HuH-7 (cell line): Measurements from ENCODE around the gene RNF212.

ENCODE experiments used
- DNase-seq: peaks from one replicate; pipeline ENCODE4 v3.0.0; 2011; ENCODE audit warnings: low spot score

RNF212 gene

DNA sequence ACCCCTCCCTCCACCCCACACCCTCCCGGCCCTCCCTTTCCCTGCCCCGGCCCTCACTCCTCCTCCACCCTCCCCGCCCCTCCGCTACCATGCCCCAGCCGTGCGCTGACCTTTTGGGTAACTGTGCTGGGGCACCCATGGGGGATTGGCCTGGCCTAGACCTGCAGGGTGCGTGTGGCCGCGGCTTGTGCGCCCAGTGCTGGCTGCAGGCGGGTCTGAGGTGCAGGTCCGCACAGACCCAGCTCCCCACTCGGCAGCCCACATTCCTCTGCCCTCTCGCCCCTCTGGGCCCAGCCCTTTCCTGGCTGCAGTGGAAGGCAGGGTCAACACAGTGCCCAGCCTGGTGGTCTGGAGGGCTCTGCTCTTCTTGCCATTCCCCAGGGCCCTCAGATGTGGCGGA lies 77.3 kb downstream of the RNF212 start:
- no peak for DNase-seq

DNA sequence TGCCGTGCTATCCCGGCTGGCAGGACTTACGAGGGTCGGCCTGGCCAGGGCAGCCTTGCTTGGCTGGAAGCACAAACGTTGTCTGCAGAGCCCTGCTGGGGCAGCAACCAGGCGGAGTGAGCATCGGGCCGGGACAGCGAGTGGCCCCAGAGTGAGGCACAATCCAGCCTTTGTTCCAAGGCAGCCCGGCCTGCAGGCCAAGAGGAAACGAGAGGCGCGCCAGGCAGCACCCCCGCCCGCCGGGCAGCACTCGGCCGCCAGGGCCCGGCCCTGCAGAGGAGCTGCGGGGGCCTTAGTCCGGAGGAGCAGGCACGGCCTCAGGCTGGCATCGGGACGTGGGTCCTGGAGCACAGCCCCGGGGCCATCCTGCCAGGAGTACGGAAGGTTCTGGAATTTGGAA lies 77.9 kb downstream of the RNF212 start:
- DNase-seq = no peak

DNA sequence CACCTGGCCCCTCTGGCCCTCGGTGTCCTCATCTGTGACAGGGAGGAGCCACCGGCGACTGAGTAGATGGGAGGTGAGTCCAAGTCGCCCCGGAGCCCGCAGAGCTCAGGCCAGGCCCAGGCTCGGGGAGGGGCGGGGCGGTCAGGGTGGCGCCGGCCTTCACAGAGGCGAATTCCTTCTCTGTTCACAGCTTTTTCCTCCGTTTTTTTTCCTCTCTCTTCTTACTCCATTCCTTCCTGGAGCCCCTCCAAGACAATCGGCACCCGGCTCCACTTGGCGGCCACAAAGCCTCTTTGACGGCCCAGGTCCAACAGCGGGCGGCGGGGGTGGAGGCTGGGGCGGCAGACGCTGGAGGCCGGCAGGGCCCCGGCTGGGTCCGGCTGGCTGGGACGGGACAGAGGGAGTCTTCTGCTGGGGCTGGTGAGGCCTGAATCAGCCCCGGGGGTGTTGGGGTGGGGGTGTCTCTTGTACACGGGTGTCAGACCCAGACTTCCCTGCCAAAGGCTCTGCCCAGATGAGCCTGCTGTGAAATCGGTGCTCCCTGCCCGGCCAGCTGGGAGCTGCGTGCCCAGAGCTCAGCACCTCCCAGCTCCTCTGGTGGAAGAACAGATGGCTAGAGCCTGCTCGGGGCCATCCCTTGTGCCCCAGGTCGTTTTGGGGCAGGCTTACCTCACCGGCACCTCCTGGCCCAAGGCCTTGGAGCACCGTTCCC lies 79.4 kb downstream of the RNF212 start:
- no peak for DNase-seq

DNA sequence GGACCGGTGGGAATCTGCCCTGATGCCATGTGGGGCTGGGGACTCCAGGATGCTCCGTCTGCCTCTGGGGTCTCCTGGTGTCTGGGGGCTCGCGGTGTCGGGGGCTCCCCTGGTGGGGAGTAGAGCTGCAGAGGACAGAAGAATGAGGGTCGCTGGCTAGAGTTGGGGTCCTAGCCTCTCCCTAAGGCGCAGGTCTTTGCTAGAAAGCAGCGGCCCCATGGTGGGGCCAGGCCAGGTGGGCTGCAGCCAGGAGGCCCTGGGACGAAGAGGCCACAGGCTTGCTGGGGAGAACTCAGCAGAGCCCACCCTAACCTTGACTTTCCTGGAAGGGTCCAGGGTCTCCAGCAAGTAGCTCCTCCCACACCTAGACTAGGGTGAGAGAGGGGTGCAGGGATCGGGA lies 80.5 kb downstream of the RNF212 start:
- no peak for DNase-seq

DNA sequence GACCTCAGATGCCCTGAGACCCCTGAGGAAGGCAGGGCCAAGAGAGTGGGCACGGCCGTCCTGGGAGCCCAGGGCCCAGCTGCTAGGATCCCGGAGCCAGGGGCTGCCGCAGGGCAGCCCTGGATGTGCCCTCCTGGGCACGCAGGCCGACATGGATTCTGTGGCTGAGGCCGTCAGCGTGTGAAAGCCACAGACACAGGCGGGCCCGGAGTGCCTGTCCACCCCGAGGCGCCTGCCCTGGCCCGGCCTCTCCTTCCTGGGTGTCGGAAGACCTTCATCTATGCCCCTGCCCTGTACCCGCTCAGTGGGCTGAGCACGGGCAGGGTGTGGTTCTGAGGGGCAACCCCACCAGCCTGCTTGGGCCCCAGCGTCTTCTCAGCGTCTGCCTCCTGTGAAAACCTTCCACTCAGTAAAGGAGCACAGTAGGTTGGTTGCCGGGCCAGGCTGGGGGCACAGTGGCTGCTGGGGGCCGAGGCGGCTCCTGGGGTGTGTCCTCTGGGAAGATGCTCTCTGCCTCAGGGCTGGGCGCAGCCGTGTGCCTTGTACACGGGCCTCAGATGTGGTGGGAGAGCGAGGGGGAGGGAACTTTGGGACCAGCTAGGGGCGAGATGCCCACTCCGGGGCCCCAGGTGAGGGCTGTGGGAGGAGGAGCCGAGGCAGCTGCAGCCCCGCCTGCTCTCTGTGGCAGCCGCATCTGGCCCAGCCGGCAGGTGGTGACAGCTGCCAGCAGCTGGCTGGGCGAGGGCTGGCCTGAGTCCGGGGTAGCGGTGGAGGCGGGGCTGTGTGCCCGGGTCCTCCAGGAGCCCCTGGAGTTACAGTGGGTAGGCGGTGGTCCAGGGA lies 81.2 kb downstream of the RNF212 start:
- DNase-seq = no peak

DNA sequence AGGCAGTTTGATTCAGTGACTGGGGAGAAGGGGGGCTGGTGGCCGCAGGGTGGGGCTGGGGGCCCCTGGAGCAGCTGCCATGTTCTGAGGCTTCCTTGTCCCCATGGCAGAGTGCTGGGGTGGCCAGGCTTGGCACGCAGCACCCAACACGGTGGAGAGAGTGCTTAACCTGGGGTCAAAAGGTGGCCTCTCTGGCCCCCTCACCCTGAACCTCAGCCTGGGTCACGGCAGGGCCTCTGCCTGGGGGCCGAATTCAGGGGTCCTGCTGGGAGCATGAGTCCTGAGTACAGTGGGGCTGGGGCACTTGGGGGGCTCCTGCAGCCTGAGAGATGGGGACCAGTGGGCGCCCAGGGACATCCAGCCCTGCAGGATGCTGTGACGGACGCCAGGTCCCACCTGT lies 82.0 kb downstream of the RNF212 start:
- no peak for DNase-seq

DNA sequence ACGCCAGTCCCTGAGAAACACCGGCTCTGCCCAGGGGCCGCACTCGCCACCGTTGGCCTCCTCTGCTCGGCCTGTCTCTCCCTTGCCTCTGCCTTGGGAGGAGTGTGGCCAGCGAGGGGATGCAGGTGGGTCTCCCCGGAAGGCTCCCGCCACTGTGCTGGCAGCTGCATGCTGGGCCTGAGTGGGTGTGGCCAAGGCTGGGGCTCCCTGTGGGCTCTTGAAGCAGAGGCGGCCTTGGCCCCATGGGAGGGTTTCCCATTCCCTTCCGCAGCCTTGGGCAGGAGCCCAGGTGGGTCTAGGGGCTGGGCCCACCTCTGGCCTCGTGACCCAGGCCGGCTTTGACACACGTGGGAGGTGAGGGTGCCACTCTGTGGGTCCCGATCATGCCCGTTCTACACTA lies 82.8 kb downstream of the RNF212 start:
- DNase-seq = no peak

DNA sequence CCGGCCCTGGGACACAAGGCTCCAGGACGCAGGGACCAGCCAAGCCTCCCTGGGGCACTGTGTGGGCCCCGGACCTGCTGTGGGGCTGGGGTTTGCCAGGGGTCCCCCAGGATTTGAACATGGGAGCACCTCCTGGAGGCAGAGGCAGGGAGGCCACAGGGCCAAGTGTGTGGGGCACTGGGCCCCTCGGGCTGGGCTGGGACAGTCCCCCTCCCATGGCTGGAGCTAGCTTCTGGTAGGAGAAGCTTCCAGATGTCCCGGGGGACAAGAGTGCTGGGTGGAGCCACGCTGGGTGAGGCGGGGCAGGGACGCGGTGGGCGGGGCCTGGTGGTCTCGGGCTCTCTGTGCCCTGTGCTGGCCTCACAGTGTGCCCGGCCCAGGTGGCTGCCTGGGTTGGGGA lies 83.3 kb downstream of the RNF212 start:
- DNase-seq = no peak

DNA sequence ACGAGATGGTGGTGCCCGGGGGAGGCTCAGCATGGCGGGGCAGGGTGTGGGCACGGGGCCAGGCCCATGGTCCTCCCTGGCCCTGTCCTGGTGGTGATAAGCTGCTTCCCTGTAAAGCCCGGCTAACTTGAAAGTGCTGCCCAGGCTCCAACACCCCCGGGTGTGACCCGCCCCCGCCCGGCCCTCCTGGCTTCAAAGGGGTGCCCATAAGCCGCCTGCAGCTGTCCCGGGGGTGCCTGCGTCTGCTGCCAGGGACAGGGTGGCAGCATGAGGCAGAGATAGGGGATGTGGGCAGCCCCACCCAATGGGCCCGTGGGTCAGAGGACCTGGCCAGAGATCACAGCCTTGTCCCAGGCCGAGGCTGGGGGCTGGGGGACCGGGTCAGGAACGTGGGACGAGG lies 83.8 kb downstream of the RNF212 start:
- no peak for DNase-seq

DNA sequence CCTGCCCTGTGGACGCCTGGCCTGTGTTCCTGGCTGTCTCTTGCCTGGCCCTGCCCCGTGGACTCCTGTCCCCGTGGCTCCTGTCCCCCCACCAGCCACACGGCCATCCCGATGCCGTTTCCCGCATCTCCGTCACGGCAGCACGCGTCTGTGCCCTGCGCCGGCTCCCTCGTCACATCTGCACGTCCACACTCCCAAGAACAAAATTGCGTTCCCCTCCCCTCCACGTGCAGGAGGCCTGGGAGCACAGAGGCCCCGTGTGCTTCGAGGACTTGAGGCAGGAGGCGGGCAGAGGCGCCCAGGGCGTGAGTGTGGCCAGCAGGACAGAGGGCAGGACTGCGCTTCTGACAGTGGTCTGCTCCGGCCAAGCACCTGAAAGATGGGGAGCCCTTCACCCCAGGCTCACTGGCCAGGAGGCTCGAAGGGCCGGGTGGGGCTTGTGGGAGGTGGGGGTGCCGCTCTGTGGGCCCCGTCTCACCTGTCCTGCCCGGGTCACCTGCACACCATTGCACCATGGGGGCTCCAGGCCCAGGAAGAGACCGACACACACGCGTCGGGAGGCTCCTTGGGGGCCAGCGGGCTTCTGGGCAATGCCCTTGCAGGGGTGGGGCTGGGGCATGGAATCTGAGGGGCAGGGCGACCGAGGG lies 84.7 kb downstream of the RNF212 start:
- DNase-seq = no peak

DNA sequence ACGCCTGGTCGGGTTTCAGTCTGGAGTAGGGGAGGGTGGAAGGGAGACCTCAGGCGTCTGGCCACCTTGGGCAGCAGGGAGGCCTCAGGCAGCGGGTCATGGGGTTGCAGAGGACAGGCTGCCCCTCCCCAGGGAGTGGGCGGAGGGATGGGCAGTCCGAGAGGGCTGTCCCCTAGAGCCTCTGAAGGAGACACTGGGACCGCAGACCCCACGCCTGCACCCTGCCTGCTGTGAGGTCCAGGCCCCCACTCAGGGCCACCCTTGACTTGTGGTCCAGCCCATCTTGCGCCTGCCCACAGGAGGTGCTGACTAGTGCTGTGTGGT lies 85.5 kb downstream of the RNF212 start:
- DNase-seq = no peak

DNA sequence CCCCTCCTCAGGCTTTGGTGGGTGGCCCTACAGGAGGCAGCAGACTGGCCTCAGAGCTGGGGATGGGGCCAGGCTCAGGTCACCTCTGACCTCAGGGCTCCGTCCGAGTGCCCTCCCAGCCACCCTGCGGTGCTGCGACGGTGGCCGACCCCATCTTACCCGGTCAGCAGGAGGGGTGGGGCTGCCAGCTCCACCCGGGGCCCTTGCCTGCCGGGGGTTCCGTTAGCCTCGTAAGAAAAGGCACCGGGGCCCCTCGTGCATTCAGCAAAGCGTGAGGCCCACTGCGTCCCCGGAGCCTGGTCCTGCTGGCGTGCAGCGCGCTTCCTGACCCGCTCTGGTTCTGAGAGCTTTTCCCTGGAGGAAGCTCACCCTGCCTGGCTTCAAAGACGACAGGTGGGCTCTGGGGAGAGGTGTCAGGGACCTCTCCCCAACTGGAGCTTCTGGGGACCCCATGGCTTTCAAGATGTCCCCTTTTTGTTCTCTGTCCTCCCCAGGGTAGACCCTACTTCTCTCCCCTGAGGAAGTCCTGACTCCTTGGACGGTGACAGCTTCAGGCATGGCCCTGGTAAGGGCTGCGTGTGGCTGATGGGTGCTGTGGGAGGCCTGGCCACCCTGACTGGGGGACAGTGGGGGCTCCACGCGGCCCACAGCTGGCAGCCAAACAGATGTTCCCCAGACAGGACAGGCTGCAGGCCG lies 86.0 kb downstream of the RNF212 start:
- DNase-seq = no peak

DNA sequence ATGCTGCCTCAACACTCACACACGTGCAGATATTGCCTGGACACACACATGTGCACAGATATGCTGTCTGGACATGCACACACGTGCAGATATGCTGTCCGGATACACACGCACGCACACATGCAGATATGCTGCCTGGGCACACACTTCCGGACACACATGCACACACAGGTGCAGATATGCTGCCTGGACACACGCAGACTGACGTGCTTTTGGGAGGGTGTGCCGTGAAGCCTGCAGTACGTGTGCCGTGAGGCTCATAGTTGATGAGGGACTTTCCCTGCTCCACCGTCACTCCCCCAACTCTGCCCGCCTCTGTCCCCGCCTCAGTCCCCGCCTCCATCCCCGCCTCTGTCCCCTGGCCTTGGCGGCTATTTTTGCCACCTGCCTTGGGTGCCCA lies 87.2 kb downstream of the RNF212 start:
- DNase-seq = no peak

DNA sequence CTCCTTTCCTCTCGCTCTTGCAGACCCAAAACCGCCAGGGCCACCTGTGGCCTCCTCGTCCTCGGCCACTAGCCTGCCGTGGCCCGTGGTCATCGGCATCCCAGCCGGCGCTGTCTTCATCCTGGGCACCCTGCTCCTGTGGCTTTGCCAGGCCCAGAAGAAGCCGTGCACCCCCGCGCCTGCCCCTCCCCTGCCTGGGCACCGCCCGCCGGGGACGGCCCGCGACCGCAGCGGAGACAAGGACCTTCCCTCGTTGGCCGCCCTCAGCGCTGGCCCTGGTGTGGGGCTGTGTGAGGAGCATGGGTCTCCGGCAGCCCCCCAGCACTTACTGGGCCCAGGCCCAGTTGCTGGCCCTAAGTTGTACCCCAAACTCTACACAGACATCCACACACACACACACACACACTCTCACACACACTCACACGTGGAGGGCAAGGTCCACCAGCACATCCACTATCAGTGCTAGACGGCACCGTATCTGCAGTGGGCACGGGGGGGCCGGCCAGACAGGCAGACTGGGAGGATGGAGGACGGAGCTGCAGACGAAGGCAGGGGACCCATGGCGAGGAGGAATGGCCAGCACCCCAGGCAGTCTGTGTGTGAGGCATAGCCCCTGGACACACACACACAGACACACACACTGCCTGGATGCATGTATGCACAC lies 88.3 kb downstream of the RNF212 start:
- DNase-seq = no peak

DNA sequence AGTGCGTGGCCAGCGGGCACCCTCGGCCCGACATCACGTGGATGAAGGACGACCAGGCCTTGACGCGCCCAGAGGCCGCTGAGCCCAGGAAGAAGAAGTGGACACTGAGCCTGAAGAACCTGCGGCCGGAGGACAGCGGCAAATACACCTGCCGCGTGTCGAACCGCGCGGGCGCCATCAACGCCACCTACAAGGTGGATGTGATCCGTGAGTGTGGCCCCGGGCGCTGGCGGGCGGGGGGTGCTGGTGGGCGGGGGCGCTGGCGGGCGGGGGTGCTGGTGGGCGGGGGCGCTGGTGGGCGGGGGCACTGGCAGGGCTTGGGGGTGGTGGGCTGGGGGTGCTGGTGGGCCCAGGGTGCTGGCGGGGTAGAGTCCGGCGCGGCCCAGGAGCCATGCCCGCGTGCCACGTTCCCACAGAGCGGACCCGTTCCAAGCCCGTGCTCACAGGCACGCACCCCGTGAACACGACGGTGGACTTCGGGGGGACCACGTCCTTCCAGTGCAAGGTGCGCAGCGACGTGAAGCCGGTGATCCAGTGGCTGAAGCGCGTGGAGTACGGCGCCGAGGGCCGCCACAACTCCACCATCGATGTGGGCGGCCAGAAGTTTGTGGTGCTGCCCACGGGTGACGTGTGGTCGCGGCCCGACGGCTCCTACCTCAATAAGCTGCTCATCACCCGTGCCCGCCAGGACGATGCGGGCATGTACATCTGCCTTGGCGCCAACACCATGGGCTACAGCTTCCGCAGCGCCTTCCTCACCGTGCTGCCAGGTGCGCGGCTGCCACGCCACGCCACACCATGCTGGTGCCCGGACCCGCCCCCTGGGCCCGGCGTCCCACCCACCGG lies 89.2 kb downstream of the RNF212 start:
- no peak for DNase-seq

DNA sequence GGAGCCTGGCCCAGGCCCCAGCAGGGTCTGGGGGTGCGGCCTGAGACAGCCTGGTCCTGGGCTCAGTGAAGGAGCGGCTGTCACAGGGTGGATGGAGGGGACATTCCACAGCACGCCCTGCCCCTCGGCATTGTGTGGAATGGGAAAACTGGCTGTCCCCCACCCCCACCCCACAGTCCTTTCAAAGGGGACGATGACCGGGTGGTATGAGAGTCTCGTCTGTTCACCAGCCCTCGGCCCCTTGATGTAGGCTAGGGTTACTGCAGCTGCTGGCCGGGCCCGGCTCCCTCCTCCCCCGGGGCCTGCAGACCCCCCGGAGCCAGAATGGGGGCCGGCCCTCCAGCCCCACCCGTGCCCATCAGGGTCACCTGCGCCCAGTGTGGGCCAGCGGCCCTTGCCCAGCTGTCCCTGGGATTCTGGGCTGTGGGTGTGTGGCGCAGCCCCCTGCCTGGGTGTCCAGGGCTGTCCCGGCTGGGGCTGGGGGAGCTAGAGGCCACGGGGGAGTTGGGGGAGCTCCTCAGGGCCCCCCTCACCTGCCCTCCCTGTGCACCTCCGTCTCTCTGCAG lies 90.2 kb downstream of the RNF212 start:
- DNase-seq = no peak

DNA sequence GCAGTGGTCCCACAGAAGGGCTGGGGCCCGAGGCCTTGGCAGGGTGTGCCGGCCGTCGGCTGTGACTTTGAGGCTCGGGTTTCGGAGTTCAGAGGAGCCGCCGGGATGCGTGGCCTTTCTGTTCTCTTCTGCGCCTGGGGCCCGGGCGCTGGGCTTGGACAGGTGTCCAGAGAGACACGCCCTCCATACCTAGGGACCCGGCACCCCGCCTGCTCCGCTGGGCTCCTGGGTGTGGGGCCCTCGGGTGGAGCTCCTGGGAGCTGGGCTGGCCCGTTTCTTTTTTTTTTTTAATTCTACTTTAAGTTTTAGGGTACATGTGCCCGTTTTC lies 90.7 kb downstream of the RNF212 start:
- no peak for DNase-seq

DNA sequence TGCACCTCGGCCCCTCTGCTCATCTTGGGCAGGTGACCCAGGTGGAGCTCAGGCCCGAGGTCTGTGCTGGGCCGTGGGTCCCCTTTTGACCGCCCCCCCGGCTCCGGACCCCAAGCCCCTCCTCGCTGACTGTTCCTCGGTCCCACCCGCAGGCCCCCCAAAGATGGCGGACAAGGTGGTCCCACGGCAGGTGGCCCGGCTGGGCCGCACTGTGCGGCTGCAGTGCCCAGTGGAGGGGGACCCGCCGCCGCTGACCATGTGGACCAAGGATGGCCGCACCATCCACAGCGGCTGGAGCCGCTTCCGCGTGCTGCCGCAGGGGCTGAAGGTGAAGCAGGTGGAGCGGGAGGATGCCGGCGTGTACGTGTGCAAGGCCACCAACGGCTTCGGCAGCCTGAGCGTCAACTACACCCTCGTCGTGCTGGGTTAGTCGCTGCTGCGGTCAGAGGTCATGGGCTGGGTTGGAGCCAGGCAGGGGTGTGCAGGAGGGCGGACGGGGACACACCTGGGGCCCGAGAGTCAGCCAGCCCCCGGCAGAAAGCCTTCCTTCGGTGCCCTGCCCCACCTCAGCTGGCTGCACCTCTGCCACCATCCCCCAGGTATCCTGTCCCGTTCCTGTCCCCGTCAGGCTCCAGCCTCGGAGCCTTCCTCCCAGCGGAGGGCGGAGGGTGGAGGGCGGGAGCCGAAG lies 91.2 kb downstream of the RNF212 start:
- DNase-seq = no peak
